Activated T-helper 2 cell treated with anti-CD3 and anti-CD28 coated beads, Interferon-gamma antibody, Interleukin-2, Interleukin-4, amounts not matched to agents 10 μg/mL and 5 μg/mL and 100 μg/mL, durations not matched to agents 14 hours and 24 hours and 36 hours (primary cell): ENCODE measurements around the gene TREML1. TPM values are rescaled to one million over a fixed set of nuclear protein-coding genes. Genes with fewer than 3 reads are reported as not detected.

Experiments
- DNase-seq: peaks from one replicate; pipeline ENCODE4 v3.0.0; 2021; ENCODE audit warnings: low spot score
- H3K27ac Mint-ChIP-seq: one replicate; pipeline ENCODE4 v1.8.0; 2021; ENCODE audit warnings: mixed read lengths
- H3K27me3 Mint-ChIP-seq: one replicate; pipeline ENCODE4 v1.8.0; 2021; ENCODE audit warnings: low read depth, mixed read lengths
- H3K36me3 Mint-ChIP-seq: one replicate; pipeline ENCODE4 v1.8.0; 2021; ENCODE audit warnings: low read depth, mixed read lengths
- H3K4me1 Mint-ChIP-seq: one replicate; pipeline ENCODE4 v1.8.0; 2021; ENCODE audit warnings: low read depth, mixed read lengths
- H3K4me3 Mint-ChIP-seq: one replicate; pipeline ENCODE4 v1.8.0; 2021; ENCODE audit warnings: low read depth, mild to moderate bottlenecking, moderate library complexity, mixed read lengths
- H3K9me3 Mint-ChIP-seq: one replicate; pipeline ENCODE4 v1.8.0; 2021; ENCODE audit warnings: mixed read lengths
- intact Hi-C: fragments of 100-400 bp; cut with micrococcal nuclease; formaldehyde crosslinking; loops from one replicate; pipeline ENCODE4 v1.15.1; 2023
- total RNA-seq: library from RNA; stranded (reverse); gene quantifications from 2 replicates; pipeline ENCODE4 v1.2.3, GENCODE V29; 2022

Gene TREML1
- total RNA-seq, 1 donor from 2014 or later = not detected

DNA sequence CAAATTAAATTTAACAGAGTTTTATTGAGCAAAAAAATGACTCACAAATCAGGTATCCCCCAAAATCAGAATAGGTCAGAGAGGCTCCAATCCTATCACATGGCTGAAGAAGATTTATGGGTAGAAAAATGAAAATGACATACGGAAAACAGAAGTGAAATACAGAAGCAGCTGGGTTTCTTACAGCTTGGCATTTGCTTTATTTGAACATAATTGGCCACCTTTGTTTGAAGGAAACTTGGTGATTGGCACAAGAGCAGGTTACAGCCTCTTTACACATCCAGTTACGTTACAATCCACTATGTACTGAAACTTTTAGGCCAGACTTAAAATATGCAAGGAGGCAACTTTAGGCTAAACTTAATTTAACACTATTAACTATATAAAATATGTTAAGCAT is 20.5 kb upstream of the TREML1 start:
- Mint-ChIP-seq H3K27me3 (peaks cover 27% of the 10 kb centered on the region), H3K4me1 (no peaks in the 10 kb centered on the region), H3K36me3 (no peaks in the 10 kb centered on the region), H3K4me3 (no peak overlapping the region), H3K9me3 (no peaks in the 10 kb centered on the region), H3K27ac (no peak overlapping the region)
- intact Hi-C loops = no loop called here
- DNase-seq = no peak

- H3K4me1 Mint-ChIP-seq = no peaks in the 10 kb centered on the region
- H3K4me3 Mint-ChIP-seq = no peak overlapping the region
- peaks cover 21% of the 10 kb centered on the region for H3K27me3 Mint-ChIP-seq
- no peaks in the 10 kb centered on the region for H3K9me3 Mint-ChIP-seq
- DNase-seq = no peak
- H3K27ac Mint-ChIP-seq = no peak overlapping the region
- intact Hi-C loops = no loop called here
- H3K36me3 Mint-ChIP-seq = no peaks in the 10 kb centered on the region
Measured at GRCh38 chr6:41171908-41172307, 17.8 kb upstream of the TREML1 start.

GRCh38 chr6:41170547-41171160 is 16.5 kb upstream of the TREML1 start:
- Mint-ChIP-seq H3K27me3 (peaks cover 25% of the 10 kb centered on the region), H3K27ac (no peak overlapping the region), H3K36me3 (no peaks in the 10 kb centered on the region), H3K4me1 (no peaks in the 10 kb centered on the region), H3K4me3 (no peak overlapping the region), H3K9me3 (no peaks in the 10 kb centered on the region)
- DNase-seq = no peak
- intact Hi-C loops = no loop called here

DNA sequence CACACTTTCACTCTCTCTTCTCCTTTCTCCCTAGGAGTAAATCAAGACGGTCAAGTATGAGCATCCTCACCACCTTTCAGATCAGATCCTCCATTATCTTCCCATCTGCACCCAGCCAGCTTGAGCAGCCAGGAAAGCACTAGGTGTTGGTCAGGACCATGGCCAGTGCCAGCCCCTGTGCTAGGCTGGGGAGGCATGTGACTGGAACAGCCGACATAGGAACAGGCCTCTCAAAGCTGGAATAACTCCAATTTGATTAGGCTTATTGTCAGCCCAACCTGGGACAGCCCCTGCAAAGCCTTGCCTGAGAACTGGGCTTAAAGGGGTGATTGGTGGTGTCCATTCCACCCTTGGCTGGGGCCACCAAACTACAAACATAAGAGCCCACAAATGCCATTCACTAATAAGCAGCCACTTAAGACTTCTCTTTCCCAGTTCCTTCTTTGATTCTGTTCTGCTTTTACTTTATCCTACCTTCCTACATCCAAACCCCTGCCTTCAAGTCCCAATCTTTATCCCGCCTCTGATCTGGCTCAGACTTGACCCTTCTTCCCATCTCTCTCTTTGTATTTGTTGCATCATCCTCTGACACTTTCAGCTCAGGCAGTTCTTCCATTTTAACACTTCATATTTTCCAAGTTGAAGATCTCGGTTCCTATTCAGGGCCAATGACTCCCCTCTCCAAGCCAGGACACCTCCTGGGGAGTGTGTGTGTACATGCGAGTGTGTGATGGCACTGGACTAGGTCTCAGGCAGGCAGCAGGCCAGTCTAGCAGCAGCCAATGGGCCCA is 13.2 kb upstream of the TREML1 start:
- Mint-ChIP-seq H3K4me1 (no peaks in the 10 kb centered on the region), H3K27me3 (peaks cover 28% of the 10 kb centered on the region), H3K4me3 (no peak overlapping the region), H3K9me3 (no peaks in the 10 kb centered on the region), H3K36me3 (no peaks in the 10 kb centered on the region), H3K27ac (no peak overlapping the region)
- no peak for DNase-seq
- intact Hi-C loops = no loop called here

DNA sequence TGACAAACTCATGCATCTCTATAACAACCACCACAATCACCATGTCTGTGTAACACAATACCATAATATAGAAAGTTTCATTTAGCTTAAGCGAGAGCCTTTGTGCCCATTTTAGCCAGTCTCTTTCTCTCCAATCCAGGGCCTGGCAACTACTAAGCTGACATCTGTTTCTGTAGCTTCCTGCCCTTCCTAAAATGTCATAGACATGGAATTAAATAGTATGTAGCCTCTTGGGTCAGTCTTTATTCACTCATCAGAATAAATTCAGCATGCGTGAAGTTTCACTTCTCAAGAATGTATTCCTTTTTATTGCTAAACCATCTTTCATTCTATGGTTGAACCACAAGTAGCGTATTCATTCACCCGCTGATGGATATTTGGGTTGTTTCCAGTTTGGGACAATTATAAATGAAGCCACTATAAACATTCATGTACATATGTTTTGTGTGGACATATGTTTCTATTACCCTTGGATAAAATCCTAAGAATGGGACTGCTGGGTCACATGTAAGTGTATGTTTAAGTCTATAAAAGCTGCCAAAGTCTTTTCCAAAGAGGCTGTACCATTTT is 10.5 kb upstream of the TREML1 start:
- Mint-ChIP-seq H3K4me1 (no peaks in the 10 kb centered on the region), H3K4me3 (no peak overlapping the region), H3K9me3 (no peaks in the 10 kb centered on the region), H3K27me3 (peaks cover 25% of the 10 kb centered on the region), H3K36me3 (no peaks in the 10 kb centered on the region), H3K27ac (no peak overlapping the region)
- intact Hi-C loops = no loop called here
- no peak for DNase-seq

DNA sequence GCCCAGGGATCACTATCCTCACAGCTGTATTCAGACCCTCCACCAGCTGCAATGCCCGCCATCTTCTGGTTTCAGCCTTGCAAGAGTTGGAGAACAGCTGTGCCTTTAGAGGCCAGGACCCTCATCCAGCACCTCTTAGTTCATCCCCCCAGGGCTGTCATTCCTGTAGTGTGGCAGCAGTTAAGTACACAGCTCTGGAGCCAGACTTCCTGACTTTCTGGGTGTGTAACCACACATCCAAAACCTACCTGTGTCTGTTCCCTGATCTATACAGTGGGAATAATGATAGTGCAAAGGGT is 9.2 kb upstream of the TREML1 start:
- H3K27ac Mint-ChIP-seq = no peak overlapping the region
- intact Hi-C loops = no loop called here
- DNase-seq = no peak
- H3K27me3 Mint-ChIP-seq = peaks cover 25% of the 10 kb centered on the region
- H3K9me3 Mint-ChIP-seq = no peaks in the 10 kb centered on the region
- no peak overlapping the region for H3K4me3 Mint-ChIP-seq
- H3K4me1 Mint-ChIP-seq = no peaks in the 10 kb centered on the region
- no peaks in the 10 kb centered on the region for H3K36me3 Mint-ChIP-seq

- Mint-ChIP-seq H3K9me3 (no peaks in the 10 kb centered on the region), H3K4me3 (no peak within 1 kb of the TSS), H3K27ac (no peak within 1 kb of the TSS), H3K36me3 (no peaks in the 10 kb centered on the region), H3K27me3 (peaks cover 27% of the 10 kb centered on the region), H3K4me1 (no peaks in the 10 kb centered on the region)
- no peak for DNase-seq
- intact Hi-C loops = no loop called here
Measured at GRCh38 chr6:41162687-41163418, 8.7 kb upstream of the TREML1 start, which contains the start of gene TREM2. Gene TREM2, minus strand, starts transcription at chr6:41163116. Its CDS starts 34 bp downstream, at chr6:41163082.

DNA sequence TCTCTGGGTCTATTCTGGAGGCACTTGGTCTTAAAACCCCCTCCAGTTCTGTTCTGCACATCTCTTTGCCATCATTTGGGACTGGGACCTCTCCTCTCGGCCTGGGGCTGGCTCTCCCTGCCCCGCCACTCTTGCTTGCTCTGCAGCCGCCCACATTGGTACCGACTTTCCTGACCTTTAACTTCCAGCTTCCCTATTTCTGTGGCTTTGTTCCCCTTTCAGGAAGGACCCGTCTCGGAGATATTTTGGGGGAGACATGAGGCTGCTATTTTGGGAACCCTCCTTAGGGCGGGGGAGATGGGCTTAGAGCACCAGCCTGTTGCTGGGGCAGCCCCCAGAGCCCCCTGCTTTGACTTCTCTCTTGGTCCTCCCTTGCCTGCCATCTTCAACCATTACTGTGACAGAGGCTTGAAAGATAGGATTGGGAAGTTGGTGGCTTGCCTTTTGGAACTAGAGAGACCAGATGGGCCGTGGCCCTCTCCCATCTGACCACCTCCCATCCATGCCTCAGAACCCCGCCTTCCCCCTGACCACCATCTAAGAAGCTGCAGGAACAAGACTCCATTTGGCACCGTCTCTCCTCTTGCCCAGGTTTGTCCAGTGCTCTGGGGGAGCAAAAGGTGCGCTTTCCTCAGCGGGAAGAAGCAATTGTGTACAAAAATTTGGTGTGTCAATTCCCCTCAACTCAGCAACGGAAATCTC is 7.9 kb upstream of the TREML1 start:
- Mint-ChIP-seq H3K27ac (no peak overlapping the region), H3K9me3 (no peaks in the 10 kb centered on the region), H3K27me3 (peaks cover 22% of the 10 kb centered on the region), H3K4me1 (no peaks in the 10 kb centered on the region), H3K36me3 (no peaks in the 10 kb centered on the region), H3K4me3 (no peak overlapping the region)
- DNase-seq = no peak
- intact Hi-C loops = no loop called here

DNA sequence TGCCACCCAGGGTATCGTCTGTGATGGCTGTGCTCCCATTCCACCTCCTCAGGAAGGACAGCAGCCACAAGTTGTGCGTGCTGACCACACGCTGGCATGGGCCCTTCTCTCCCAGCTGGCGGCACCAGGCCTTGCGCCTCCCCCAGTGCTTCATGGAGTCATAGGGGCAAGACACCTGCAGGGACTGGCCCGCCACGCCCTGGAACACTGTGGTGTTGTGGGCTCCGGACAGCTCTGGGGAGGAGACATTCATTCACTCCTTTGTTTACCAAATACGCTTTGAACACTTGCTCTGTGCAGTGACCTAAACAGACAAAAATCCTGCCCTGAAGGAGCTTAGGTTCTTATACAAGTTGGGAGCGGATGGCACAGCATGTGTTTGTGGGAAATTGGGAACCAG is 7.2 kb upstream of the TREML1 start:
- H3K36me3 Mint-ChIP-seq = no peaks in the 10 kb centered on the region
- intact Hi-C loops = no loop called here
- H3K27ac Mint-ChIP-seq = no peak overlapping the region
- H3K27me3 Mint-ChIP-seq = peaks cover 22% of the 10 kb centered on the region
- no peaks in the 10 kb centered on the region for H3K4me1 Mint-ChIP-seq
- H3K4me3 Mint-ChIP-seq = no peak overlapping the region
- no peak for DNase-seq
- no peaks in the 10 kb centered on the region for H3K9me3 Mint-ChIP-seq

DNA sequence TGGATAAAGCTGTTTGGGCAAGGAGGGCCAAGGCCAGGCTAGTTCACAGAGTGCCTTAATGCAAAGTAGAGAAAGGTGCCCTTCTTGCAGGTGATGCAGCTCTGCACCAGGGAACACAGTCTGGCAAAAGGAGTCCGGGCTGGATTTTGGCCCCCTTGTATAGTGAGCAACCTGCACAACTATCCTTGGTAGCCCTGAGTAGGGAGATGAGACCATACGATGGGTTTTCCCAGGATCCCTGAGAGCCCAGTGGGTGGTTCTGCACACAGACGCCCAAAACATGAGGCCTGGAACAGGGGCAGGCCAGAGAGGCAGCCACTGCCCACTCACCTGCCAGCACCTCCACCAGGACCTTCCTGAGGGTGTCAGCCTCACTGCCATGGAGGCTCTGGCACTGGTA is 6.8 kb upstream of the TREML1 start:
- Mint-ChIP-seq H3K4me3 (no peak overlapping the region), H3K4me1 (no peaks in the 10 kb centered on the region), H3K27ac (no peak overlapping the region), H3K9me3 (no peaks in the 10 kb centered on the region), H3K27me3 (peaks cover 18% of the 10 kb centered on the region), H3K36me3 (no peaks in the 10 kb centered on the region)
- intact Hi-C loops = no loop called here
- DNase-seq = no peak

GRCh38 chr6:41159415-41160082 is 5.4 kb upstream of the TREML1 start:
- Mint-ChIP-seq H3K4me3 (no peak overlapping the region), H3K36me3 (no peaks in the 10 kb centered on the region), H3K27ac (no peak overlapping the region), H3K27me3 (peaks cover 22% of the 10 kb centered on the region), H3K9me3 (no peaks in the 10 kb centered on the region), H3K4me1 (no peaks in the 10 kb centered on the region)
- intact Hi-C loops = no loop called here
- no peak for DNase-seq

DNA sequence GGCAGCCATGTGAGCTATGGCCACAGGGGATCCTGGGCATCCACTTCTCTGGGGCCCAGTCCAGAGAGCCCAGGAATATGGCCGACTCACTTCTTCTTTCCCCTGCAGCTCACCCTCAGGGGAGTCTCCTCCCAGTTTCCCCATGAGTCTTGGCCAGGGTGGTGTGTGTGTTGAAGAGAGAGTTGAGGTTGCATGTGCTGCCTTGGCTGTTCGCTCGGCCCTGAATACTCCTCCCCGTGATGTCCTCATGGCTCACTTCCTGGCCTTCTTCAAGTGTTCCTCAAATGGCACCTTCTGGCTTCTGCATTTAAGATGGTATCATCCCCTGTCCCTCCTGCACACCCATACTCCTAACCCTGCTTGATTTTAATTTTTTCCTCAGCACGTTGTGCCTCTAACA is 3.2 kb upstream of the TREML1 start:
- DNase-seq = no peak
- H3K4me3 Mint-ChIP-seq = no peak overlapping the region
- intact Hi-C loops = no loop called here
- H3K4me1 Mint-ChIP-seq = no peaks in the 10 kb centered on the region
- H3K27me3 Mint-ChIP-seq = peaks cover 15% of the 10 kb centered on the region
- no peaks in the 10 kb centered on the region for H3K36me3 Mint-ChIP-seq
- H3K9me3 Mint-ChIP-seq = no peaks in the 10 kb centered on the region
- H3K27ac Mint-ChIP-seq = no peak overlapping the region
